HG02938 (cell line): ENCODE data around the gene RPRD1B.

Experiments
- ATAC-seq: cut with Tn5 transposase; IDR thresholded peaks from one replicate; pipeline ENCODE4 v1.9.1; 2021; ENCODE audit warnings: mild to moderate bottlenecking, moderate library complexity; ENCODE audit not compliant: unreplicated experiment

The RPRD1B gene

GRCh38 chr20:38117205-38117604 is 83.7 kb downstream of the RPRD1B start:
- ATAC-seq = no peak

- no peak for ATAC-seq
Measured at GRCh38 chr20:38117635-38118034, 84.1 kb downstream of the RPRD1B start.

DNA sequence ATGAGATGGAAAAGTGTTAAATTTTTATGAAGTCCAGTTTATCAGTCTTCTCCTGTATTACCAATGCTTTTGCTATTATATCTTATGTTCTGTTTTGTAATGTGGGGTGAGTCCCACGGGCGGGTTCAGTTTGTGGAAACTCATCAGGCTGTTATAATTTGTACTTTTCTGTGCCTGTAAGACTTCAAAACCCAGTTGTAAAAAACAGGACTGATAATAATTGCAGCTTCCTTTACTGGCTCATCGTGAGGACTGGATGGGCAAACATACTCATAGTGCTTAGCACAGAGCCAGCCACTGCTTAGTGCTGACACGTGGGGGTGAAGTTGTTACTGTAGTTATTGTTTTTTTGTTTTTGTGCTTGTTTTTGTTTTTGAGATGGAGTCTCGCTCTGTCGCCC is 85.9 kb downstream of the RPRD1B start:
- no peak for ATAC-seq

- no peak for ATAC-seq
Measured at GRCh38 chr20:38120625-38120988, 87.1 kb downstream of the RPRD1B start.

DNA sequence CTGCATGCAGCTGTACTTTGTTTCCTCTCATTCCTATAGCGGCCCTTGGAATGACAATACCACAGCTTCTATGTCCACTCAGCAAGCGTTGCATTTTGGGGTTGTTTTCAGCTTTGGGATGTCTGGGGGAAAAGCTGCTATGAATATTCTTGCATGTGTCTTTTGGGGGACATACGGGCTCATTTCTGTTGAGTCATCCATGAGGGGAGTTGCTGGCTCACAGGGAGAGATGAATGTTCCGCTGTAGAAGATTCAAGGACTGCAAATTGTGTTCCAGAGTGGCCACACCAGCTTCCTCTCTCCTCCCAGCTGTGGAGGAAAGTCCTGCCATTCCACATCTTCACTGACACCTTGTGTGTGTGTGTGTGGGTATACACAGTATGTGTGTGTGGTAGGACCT is 88.2 kb downstream of the RPRD1B start:
- ATAC-seq = no peak

DNA sequence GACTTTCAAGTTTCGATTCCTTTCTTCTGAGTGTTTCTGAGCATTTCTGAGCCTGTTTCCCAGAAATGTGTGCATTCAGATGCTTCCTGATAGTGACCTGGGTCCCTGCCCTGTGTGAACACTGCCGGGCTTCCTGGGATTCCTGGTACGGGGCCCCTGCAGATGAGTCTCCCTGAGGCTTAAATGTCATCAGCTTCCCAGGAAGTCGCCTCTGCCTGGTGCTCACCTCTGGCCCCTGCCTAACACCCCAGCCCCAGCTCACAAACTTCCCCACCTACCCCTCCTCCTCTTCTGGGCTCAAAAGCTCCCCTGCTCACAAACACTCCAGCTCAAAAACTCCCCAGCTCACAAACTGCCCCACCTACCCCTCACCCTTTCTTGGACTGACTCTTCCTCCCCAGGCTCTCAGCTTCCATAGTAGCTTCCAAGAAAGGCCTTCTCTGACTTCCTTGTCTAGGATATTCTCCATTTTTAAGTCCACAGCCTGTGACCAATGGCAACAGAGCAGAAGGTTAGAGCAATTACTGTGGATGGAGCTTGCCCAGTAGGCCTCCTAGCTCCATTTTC is 89.6 kb downstream of the RPRD1B start:
- no peak for ATAC-seq

DNA sequence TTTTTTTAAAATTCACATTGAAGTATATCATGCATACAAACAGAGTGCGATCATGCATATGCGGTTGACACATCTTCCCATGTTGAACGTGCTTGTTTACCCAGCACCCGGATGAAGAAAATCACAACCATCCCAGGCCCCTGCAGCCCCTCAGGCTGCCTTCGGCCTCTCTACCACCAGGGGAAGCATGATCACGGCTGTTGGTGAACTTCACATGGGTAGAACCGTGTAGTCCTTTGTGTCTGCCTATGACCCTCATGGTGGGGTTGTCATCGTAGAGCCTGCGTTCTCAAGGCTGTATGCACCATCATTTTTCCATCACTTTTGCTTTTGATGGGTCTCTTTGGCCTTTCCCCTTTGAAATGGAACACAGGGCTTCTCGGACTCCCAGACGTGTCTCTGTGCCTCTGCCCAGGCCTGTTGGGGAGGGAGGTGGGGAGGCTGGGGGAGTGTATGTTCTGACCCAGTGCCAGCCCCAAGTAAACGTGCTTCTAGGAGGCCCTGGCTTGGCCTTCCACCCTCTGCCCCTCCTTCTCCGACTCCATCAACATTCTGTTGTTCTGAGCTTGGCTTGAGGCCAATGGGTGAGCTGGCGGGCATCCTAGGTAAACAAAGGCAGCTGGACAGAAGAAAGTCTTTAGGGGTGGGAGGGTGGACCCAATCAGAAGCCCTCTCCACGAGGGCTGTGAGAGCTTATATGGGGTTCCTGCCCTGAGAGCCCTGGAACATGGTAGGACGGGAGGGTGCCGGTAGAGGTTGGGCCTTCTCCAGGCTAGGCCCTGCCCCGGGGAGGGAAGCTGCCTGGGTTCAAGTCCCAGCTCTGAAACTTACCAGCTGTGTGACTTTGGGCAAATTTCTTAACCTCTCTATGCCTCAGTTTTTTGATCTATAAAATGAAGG is 91.9 kb downstream of the RPRD1B start:
- ATAC-seq = no peak

- ATAC-seq = no peak
Measured at GRCh38 chr20:38126146-38126921, 92.8 kb downstream of the RPRD1B start.

GRCh38 chr20:38126932-38127621 is 93.5 kb downstream of the RPRD1B start:
- ATAC-seq = no peak

DNA sequence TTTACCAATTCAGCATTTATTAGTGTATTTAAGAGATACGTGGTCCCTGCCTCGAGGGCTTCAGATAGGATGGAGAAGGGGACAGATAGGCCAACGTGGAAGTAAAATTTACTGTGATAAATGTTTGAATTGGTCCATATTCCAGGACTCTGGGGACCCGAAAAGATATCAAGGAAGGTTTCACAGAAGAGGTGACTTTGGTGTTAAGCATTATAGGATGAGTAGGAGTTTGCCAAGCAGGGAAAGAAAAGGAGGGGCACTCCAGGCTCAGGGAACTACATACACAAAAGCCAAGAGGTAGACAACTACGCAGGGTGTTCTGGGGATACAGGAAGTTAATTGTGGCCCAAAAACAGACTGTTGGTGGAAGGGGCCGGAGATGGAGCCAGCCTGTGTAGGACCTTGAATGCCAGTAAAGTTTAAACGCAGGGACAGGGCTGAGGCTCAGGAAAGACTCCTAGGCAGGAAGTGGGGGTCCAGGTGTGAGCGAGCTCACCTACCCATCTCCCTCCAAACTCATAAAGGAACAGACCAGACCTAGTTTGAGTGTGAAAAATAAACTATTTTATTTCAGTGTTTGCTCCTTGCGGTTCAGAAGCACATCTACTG is 94.5 kb downstream of the RPRD1B start:
- no peak for ATAC-seq

DNA sequence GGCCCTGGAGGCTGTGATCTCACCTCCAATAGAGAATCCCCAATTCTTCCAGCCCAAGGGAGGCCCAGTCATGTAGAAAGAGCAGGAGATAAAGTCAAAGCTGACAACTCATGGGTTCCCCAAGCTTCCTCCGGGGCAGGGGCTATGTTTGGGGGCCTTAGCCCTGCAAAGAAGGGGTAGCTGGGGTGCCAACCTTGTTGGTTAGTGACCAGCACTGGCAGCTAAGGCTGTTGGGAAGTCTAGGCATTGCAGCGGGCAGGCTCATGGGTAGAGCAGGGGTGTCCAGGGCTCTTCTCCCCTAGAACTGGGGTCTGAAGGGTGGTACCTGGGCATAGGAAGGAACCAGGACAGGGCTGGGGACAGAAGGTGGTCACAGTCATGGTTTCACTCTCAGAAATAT is 95.1 kb downstream of the RPRD1B start:
- no peak for ATAC-seq

- no peak for ATAC-seq
Measured at GRCh38 chr20:38129248-38129865, 95.8 kb downstream of the RPRD1B start.

GRCh38 chr20:38129893-38130609 is 96.5 kb downstream of the RPRD1B start:
- no peak for ATAC-seq

DNA sequence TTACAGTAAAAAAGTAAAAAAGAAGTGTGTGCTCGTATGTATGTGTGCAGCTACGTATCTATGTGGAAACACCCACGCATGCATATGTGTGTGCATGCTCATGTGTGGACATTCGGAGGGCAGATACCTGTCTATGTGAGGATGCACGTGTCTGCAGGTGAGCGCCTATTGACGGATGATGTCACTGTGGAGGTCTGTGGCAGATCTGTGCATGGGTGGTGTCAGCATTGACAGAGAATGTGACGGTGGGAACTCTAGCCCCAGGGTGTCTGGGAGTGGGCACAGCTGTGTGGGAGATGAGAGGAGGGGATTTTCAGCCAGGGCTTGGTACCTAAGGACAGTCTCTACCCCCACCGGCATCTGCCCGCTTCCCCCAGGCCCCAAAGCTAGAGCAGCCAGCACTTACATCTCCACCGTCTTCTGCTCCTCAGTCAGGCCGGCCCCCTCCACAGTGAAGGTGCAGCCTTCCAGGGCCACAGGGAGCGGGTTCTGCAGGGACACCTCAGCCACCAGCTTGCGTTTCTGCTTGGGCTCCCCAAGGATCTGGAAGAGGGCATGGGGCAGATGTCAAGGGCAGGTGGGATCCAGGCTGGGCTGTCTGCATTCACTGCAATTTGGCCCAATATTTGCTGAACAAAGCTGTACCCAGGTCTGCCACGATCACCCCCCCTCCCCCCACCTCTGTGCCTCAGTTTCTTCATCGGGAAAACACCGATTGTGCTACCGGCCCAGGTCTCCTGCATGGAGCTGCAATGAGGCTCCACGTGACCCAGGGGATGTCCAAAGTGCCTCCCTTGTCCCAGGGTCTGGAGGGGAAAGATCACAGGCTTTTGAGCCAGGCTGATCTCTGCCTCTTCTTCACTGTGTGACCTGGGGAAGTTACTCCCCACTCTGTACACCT is 97.4 kb downstream of the RPRD1B start:
- no peak for ATAC-seq

- no peak for ATAC-seq
Measured at GRCh38 chr20:38131588-38132121, 98.1 kb downstream of the RPRD1B start.

DNA sequence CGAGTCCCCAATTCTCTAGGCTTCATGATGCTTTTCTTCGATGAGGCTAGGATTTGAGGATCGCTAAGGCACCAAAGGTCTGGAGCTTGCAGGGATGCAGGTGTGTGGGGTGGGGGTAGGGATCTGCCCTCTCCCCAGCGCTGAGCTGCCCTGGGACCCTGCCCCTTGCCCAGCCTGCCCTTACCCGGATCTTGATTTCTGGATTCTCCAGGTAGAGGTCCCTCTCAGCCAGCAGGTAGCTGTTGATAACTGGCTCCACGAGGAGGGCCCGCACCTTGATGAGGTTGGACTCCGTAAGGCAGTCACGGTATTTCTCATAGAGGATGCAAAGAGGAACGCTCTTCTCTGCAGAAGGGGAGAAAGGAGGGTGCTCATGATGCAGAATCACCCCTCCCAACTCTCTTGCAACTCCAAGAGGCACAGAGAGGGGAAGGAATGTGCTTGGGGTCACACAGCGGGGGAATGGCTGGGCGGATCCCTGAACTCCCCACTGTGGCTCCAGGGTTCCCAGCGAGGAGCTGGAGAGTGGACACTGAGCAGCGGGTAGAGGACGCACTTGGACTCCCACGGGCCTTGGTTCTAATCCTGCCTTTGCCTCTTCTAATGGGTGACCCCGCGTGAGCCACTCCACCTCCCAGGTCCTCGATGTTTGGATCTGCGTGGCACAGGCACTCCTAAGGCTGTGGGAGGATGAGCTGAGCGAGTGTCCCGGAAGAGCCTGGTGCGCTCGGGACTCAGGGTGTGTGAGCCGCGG is 98.8 kb downstream of the RPRD1B start:
- no peak for ATAC-seq

- ATAC-seq = no peak
Measured at GRCh38 chr20:38132910-38133501, 99.5 kb downstream of the RPRD1B start.
